NCI-H524 (cell line): ENCODE data around the gene TCF23.
A peak's percentile ranks its signal among the peaks of the same experiment; 100 is the strongest.

Experiments
- DNase-seq, 2 experiments: peaks; one replicate each; lab custom pipeline; 2025; lab: John Stamatoyannopoulos, UW

TCF23 gene

GRCh38 chr2:27128668-27129571, 19.9 kb upstream of the TCF23 start:
- no peak for DNase-seq

GRCh38 chr2:27130396-27130795, 18.4 kb upstream of the TCF23 start:
- no peak for DNase-seq

GRCh38 chr2:27131429-27131828, 17.4 kb upstream of the TCF23 start:
- no peak for DNase-seq

DNA sequence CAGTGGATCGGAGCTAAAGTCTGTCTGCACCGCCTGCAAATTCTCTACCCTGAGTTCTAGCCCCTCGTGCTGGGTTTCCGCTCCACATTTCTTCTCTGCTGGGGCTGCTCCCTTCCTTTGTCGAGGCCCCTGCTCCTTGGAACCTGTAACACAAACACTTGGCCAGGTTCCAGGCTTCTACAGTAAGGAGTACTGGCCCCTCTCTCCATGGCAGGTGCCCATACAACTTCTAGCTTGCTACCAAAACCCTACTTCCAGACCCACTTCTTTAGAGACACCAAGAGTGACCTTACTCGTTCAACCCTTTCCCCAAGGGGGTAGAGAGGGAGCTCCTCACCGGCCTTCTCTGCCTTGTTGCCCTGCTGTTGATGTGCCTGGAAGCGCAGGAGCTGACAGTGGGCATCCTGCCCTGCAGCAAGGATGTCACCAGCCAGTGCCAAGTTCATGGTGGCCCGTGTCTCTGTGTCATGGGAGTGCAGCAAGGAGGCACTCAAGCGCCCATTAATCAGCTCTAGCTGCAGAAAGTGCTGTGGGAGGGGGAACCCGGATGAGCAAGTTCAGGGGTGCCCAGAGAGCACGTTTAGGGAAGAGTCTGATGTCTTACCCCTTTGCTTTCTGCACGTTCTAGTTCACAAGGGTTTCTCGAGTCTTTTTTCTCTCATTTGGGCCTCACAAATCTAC, 15.5 kb upstream of the TCF23 start:
- peak in 1 of 2 experiments; percentile 34 for DNase-seq

DNA sequence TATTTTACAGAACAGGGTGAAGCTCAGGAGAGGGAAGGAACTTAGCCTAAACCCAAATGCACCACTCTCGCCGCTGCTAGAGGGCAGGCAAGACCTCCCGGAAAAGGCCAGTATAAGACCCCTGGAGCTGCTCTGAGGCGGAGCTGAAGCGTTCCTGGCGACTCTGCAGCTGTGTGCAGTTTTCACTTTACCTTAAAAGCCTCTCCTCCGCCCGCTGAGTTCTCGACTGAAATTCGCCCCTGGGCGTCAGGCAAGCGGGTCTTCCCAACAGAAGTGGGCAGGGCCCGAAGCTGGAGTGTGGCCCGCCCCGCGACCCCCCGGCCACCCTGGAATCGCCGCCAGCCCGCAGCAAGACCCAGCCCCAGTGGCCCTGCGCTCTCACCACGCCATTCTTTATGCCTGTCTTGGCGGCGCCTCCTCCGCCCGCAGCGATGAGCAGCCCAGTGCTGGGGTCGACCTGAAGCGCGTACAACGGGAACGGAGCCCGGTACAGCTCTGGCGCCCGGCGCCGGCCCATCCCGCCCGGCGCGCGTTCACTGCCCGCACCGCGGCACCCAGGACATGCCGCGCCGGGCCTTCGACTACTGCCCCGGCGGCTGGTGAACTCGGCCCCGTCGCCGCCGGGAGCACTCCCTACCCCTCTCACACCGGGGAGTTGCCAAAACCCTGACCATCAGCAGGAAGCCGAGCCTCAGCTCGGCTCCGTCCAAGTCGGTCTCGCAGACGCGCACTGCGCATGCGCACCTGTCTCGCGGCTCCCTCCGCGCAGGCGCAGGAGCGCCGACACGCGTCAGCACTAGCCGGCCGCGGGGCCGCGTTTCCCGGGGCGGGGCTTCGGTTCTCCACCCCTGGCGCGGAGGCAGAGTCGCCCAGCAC, 14.7 kb upstream of the TCF23 start, which contains the start of gene PREB:
Gene PREB, minus strand, starts transcription at position 732 of the 876 bp plus-strand sequence. Its CDS starts 215 bp downstream, at position 517.
- DNase-seq: peak; percentile 96

GRCh38 chr2:27134781-27135477, 13.9 kb upstream of the TCF23 start:
- no peak for DNase-seq

DNA sequence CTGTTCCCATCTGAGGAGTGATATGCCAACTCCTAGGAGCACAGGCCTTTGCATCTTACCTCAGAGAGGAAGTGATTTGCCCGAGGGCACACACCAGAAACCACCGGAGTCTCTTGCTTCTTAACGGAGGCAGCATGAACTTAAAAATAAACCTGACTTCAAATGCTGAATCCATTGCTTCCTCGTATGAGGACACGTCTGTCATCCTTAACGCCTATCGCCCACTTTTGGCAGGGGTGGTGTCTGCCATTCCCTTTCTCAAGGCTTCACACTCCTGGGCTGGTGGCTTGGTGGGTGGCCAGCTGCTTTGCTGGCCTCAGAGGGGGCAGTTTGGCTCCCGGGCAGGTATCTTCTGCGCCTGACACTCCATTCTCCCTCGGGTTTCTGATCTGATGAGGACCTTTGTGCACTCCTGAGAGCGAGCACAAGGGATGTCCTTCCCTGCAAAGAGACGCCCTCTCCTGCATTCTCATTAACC, 13.3 kb upstream of the TCF23 start:
- DNase-seq: no peak

DNA sequence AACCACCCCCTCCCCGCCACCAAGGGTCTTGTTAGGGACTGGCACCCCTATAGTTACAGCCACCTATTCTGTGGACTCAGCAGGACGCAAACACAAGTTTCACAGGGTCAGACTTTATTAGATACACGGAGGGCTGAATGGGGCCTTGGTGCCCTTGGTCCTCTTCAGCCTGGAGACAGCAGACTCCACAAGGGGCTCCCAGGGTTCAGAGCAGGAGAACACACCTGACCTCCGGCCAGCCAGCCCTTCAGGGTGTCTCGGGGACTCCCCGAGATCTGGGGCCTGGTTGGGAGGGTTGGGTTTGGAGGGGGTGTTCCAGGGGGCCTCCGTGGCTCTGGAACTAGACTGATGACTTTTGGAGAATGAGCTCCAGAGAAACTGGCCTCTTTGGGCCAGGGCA, 12.1 kb upstream of the TCF23 start:
- DNase-seq: no peak

DNA sequence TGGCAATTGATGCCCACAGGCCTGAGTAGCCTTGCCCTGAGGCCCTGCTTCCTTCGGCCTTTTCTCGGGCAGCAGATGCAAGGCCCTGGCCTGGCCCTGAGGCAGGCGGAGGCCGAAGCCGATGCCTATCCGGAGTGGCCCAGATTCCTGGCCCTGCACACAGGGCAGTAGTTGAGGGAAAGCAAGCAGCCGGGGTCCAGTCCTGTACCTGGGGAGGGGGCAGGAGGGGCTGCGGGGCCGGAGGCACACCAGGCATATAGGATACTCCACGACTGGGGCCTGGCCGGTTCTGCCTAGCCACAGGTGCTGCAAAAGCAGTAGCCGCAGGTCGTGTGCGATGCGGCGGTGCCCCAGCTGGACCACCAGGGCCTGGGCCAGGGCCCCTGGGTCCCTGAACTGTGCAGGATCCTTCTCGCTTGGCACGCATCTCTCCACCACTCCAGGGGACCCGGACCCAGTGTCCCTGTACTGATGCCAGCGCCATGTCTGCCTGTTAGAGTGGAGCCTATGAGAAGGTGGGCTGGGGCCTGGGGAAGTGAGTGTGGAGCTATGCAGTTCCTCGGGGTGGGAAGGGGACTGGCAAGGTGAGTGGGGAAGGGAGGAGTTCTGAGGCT, 11.4 kb upstream of the TCF23 start:
- DNase-seq: no peak

- no peak for DNase-seq
Observed at GRCh38 chr2:27138111-27138510, 10.7 kb upstream of the TCF23 start.

DNA sequence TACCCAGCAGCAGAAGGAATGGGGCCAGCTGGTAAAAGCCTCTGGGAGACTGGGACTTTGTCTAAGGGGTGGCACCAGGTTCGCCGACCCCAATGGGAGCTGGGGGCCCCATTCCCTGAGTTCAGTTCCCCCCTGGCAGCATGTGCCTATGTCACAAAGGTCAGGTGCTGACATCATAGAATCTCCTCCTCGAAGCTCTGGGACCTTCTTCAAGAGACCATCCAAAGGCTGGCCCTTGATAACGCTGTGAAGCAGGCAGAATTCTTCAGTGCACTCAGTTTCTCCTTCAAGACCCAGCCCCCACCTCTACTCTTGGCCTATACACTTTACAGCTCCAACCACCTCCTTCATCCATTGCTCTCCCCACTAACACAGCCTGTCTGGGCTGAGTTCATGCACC, 9.5 kb upstream of the TCF23 start, which contains the start of gene PRR30:
Gene PRR30, minus strand, starts transcription at position 101 of the 400 bp plus-strand sequence. CDS start 1,081 bp downstream, outside the sequence.
- no peak for DNase-seq

DNA sequence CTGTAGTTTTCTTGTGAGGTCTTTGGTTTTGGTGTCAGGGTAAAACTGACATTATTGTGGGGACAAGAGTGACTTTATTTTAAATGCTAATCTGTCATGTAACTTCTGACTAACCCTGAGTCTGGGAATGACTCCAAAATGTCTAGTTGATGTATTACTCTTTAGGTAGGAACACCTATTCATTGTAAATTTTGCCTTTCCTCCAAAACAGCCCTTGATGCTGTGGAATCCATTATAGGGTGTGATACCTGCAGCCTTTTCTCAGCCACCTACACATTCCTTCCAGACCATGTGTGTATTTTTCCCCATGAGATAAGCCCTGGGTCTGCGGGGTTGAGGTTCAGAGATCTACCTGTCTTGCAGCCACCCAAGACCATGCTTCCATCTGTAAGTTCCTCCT, 5.5 kb upstream of the TCF23 start:
- no peak for DNase-seq

GRCh38 chr2:27145682-27146081, 3.1 kb upstream of the TCF23 start:
- no peak for DNase-seq

DNA sequence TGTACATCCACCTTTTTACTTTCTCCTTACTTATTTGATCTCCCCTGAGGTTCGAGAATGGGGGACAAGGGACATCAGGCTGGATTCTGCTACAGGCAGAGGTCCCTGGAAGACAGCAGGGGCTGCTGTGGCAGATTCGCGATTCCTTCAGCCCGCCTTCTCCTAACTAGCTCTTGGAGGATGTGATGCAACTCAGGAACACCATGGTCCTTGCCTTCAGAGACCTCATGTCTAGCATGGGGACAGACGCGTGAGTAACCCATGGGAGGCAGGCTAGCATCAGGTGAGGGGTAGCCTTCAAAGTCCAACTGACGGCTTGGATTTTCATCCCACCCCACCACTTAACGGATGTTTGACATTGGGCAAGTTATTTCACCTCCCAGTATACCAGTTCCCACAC, 869 bp upstream of the TCF23 start:
- DNase-seq: no peak

DNA sequence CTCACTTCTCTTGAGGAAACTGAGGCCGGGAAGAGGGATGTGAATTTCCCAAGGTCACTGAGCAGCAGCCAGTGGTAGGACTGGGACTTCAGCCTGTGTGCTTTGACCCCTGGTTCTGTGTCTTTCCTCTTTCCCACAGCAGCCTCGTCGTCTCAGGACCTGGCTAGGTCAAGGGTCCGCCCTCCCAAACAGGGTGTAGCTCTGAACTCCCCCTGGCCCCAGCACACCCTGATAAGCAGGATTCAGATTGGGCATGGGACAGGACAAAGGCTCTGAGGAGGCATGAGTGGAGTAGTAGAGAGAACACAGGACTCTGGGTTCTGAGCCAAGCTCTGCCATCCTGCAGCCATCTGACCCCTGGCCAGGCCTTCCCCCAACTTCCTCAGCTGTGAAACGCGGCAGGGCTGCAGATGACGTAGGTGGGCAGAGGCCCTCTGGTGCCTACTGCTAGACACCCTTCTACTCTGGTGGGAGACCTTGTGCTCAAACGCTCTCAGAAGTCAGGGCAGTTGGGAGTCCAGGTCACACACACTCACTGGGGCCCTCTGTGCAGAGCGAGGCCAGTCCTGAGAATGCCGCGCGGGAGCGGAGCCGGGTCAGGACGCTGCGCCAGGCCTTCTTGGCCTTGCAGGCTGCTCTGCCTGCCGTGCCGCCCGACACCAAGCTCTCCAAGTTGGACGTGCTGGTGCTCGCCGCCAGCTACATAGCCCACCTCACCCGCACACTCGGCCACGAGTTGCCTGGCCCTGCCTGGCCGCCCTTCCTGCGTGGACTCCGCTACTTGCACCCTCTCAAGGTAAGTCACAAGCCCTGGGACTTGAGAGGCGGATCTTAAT, 984 bp downstream of the TCF23 start:
- no peak for DNase-seq

DNA sequence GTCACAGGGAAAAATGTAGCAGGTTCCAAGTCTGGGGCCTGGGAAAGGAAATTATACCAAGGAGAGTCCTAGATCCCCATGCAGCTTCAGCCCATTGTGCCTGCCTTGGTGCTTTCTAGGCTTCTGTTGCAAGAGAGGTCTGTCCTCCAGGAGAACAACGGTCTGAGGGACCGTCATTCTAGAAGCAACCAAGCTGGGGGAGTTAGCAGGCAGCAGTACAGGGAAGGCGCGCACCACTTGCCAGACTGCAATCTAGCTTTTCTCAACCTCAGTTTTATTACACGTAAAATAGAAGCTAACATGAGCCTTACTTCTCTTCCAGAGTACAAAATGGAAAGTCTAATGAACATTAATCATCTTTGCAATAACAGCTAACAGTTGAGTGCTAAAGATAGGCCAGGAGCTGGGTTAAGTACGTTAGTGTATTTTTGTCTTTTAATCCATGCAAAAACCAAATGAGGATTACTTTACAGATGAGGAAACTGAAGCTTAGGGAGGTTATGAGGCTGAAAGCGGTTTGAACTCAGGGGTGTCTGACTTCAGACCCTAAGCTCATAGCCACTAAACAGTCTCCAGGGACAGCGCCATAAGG, 1.9 kb downstream of the TCF23 start:
- DNase-seq: no peak

DNA sequence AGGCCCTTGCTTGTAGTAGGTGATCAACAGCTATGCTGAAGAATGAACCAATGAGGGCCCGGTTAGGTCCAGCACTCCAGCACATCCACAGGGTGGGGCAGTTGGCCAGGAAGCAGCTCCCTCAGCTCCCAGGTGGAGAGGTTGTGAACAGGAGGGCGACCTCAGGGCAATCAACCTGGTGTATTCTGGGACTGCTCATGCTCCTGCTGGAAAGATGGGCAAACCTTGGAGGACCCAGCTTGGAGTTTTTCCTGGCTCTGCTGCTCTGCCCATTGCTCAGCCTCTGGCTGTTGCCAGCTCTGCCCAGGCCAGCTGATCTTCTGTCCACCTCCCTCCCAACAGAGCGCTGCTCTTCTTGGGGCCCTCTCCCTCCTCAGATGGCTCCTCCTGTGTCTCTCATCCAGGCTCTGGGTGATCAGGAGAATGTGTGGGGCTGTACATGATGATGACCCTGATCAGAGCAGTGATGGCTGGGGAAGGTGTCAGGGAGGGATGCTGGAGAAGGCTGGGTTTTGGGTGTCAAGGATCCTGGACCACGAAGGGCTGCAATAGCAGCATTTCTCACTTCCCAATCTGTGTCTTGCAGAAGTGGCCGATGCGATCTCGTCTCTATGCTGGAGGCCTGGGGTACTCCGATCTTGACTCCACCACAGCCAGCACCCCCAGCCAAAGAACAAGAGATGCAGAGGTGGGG, 3.4 kb downstream of the TCF23 start:
- DNase-seq: no peak

GRCh38 chr2:27152796-27153464, 4.1 kb downstream of the TCF23 start:
- DNase-seq: no peak
